ENCODE data around the gene LRIG3.
"Not testable (repeated sequence)": the region's sequence is repeated elsewhere in the genome, so short reads cannot be mapped to it uniquely, and the experiment has no call there.

DNA sequence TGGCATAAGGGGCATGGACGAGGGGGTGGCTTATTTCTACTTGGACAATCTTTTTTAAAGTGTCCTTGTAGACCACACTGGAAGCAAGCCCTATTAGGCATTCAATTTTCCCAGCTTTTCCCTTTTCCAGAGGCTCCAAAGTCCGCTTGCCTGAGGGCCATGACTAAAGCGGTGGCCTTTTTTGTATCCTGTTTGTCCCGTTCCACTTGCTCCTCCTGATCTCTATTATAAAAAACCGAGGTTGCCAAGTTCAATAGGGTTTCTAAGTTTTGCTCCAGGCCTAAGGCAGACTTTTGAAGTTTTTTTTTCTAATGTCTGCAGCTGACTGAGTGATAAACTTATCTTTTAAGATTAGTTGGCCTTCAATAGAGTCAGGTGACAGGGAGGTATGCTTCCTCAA is 64.7 kb downstream of the LRIG3 start:
- TF ChIP-seq, protein P1, sequence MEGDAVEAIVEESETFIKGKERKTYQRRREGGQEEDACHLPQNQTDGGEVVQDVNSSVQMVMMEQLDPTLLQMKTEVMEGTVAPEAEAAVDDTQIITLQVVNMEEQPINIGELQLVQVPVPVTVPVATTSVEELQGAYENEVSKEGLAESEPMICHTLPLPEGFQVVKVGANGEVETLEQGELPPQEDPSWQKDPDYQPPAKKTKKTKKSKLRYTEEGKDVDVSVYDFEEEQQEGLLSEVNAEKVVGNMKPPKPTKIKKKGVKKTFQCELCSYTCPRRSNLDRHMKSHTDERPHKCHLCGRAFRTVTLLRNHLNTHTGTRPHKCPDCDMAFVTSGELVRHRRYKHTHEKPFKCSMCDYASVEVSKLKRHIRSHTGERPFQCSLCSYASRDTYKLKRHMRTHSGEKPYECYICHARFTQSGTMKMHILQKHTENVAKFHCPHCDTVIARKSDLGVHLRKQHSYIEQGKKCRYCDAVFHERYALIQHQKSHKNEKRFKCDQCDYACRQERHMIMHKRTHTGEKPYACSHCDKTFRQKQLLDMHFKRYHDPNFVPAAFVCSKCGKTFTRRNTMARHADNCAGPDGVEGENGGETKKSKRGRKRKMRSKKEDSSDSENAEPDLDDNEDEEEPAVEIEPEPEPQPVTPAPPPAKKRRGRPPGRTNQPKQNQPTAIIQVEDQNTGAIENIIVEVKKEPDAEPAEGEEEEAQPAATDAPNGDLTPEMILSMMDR (IDR thresholded peaks at IDR 0.05; ENCODE audit: low read depth, low read length) = not testable (repeated sequence)
- not testable (repeated sequence) for TF ChIP-seq EZH2phosphoT487 (IDR thresholded peaks at IDR 0.05; ENCODE audit: low read depth)

Measured in OCI-LY3 (cell line).